ENCODE data around the gene DCK. TPM values are rescaled to one million over a fixed set of nuclear protein-coding genes. Genes with fewer than 3 reads are reported as not detected.

Gene DCK
- total and polyA plus RNA-seq, 2 of the 4 experiments (the other 2 are of a cell fraction) = 7.0 to 8.9 TPM

DNA sequence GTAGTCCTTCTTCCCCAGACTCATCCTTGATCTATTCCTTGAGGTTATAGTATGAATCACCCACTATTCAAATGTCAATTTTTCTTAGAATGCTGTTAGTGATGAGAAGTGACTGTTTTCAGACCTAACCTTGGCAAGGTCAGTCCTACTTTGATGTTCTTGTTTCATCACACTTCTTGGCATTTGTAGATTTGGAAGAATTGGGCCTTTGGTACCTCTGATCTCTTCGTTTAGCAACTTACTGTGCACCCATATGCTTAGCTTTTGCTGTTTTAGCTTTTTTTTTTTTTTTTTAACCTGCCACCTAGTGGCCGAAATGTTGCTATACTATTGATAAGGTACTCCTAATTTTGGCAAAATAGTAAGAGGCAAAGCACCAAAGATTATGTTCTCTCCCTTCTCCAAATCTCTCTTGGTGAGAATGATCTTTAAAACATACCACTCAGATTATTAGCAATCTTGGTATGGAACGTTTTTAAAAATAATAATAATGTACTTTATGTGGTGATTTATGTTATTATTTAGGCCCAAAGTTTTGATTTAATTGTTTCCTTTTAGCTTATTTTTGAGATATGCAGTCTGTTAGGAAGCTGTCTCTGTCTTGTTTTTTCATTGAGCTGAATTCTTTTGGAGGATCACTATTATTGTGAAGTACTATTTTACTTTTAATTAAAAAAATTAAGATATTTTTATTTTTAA lies 16.6 kb downstream of the DCK start (continued):
- no peak for TF ChIP-seq MAZ (IDR thresholded peaks at IDR 0.05; ENCODE audit: borderline replicate concordance, low read depth, low read length)
- TF ChIP-seq FOS (IDR thresholded peaks at IDR 0.05; ENCODE audit: low read depth, low read length) = no peak

DNA sequence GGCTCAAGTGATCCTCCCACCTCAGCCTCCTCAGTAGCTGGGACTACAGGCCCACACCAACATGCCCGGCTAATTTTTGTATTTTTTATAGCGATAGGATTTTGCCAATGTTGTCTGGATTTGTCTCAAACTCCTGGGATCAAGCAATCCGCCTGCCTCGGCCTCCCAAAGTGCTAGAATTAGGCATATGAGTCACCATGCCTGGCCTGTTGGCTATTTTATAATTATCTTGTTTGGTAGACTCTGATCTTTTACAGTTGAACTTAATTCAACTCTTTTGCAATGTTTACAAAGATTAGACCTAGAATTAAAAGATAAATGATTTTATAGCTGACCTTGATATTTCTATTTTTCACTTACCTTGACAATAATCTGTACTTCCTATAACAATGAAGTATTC lies 18.0 kb downstream of the DCK start:
- BruUV-seq (replicated peaks) = no TSS peak
- no peak overlapping the region for H3K14ac ChIP-seq (replicated peaks; ENCODE audit: low read depth, low read length)
- H3K4ac ChIP-seq (ENCODE audit: low read depth, low read length) = no peak overlapping the region
- H3K9me1 ChIP-seq (ENCODE audit: insufficient read depth, low read length) = no peaks in the 10 kb centered on the region
- H2BK5ac ChIP-seq (ENCODE audit: low read depth, low read length, poor library complexity, severe bottlenecking) = no peak overlapping the region
- H4K91ac ChIP-seq (ENCODE audit: insufficient read depth, low read depth, low read length) = no peak overlapping the region
- dilution Hi-C loops (cut with HindIII; ENCODE audit: low sequenced_read_pairs, unreplicated experiment) (no loop called here), intact Hi-C loops (cut with micrococcal nuclease) (no loop called here), in situ Hi-C loops (cut with MboI; ENCODE audit: low sequenced_read_pairs) (no loop called here)
- no peak overlapping the region for H2BK120ac ChIP-seq (ENCODE audit: low read depth, low read length)
- no peak overlapping the region for H2BK15ac ChIP-seq (ENCODE audit: low read depth, low read length)
- H3K79me1 ChIP-seq (ENCODE audit: low read depth in 1 of 2, low read length in 2 of 2) = peaks cover 6 to 30% of the 10 kb centered on the region in 2 experiments; a peak in 3 of 4 replicates
- no peak overlapping the region for H3K4me3 ChIP-seq (ENCODE audit: insufficient read depth, low read depth, low read length)
- peaks cover 8% of the 10 kb centered on the region for H3K4me1 ChIP-seq (ENCODE audit: control insufficient read depth, insufficient read depth, low read length)
- no peak overlapping the region for H4K8ac ChIP-seq (ENCODE audit: low read depth in 2 of 2, low read length in 2 of 2)
- no peaks in the 10 kb centered on the region for H3K9me3 ChIP-seq (ENCODE audit: control insufficient read depth, insufficient read depth, low read length)
- H2AFZ ChIP-seq (replicated peaks; ENCODE audit: low read length, poor library complexity) = no peak overlapping the region
- no peak overlapping the region for H3K23ac ChIP-seq (ENCODE audit: low read depth, low read length)
- CTCF ChIA-PET = interaction anchor here (0.6 kb wide), 1 partner anchor 176 kb away, joined by 3 read pairs; no protein-coding TSS in a partner anchor
- H3K36me3 ChIP-seq (ENCODE audit: control insufficient read depth, insufficient read depth, low read length) = no peaks in the 10 kb centered on the region
- no peak overlapping the region for H3K9ac ChIP-seq (ENCODE audit: low read depth, low read length)
- no peak overlapping the region for H4K5ac ChIP-seq (ENCODE audit: low read depth, low read length)
- H3K4me2 ChIP-seq (ENCODE audit: low read depth, low read length) = no peak overlapping the region
- H4K20me1 ChIP-seq (ENCODE audit: insufficient read depth, low read length) = peaks cover 3% of the 10 kb centered on the region; the same call in 1 of the 2 replicates
- H2AK9ac ChIP-seq (replicated peaks; ENCODE audit: low read depth, low read length, poor library complexity) = no peak overlapping the region
- H3K18ac ChIP-seq (ENCODE audit: low read depth, low read length) = no peak overlapping the region
- H3K27ac ChIP-seq (ENCODE audit: insufficient read depth, low read length) = no peak overlapping the region
- ATAC-seq (ENCODE audit: low read depth) = no peak
- no peak overlapping the region for H2BK20ac ChIP-seq (ENCODE audit: low read depth, low read length)
- H2AK5ac ChIP-seq (ENCODE audit: low read depth, low read length) = no peak overlapping the region
- WGBS, 2 experiments (ENCODE audit: extremely low coverage in 2 of 2, insufficient read length in 1 of 2) = no CpG with 5 or more reads among the region's 4 CpGs
- DNase-seq = no peak
- POLR2A ChIA-PET (ENCODE audit: unreplicated experiment) = no interaction called here
- no peak overlapping the region for H3K56ac ChIP-seq (ENCODE audit: extremely low read depth, insufficient read depth, low read length)
- H3K27me3 ChIP-seq (ENCODE audit: control insufficient read depth, insufficient read depth, low read length) = no peaks in the 10 kb centered on the region
- TF ChIP-seq, protein P1, sequence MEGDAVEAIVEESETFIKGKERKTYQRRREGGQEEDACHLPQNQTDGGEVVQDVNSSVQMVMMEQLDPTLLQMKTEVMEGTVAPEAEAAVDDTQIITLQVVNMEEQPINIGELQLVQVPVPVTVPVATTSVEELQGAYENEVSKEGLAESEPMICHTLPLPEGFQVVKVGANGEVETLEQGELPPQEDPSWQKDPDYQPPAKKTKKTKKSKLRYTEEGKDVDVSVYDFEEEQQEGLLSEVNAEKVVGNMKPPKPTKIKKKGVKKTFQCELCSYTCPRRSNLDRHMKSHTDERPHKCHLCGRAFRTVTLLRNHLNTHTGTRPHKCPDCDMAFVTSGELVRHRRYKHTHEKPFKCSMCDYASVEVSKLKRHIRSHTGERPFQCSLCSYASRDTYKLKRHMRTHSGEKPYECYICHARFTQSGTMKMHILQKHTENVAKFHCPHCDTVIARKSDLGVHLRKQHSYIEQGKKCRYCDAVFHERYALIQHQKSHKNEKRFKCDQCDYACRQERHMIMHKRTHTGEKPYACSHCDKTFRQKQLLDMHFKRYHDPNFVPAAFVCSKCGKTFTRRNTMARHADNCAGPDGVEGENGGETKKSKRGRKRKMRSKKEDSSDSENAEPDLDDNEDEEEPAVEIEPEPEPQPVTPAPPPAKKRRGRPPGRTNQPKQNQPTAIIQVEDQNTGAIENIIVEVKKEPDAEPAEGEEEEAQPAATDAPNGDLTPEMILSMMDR (conservative IDR thresholded peaks at IDR 0.05; ENCODE audit: low read depth, low read length) = no peak
- TF ChIP-seq, protein P2, sequence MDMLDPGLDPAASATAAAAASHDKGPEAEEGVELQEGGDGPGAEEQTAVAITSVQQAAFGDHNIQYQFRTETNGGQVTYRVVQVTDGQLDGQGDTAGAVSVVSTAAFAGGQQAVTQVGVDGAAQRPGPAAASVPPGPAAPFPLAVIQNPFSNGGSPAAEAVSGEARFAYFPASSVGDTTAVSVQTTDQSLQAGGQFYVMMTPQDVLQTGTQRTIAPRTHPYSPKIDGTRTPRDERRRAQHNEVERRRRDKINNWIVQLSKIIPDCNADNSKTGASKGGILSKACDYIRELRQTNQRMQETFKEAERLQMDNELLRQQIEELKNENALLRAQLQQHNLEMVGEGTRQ (IDR thresholded peaks at IDR 0.05; ENCODE audit: low read depth, low read length) = no peak
- TF ChIP-seq RCOR1 (IDR thresholded peaks at IDR 0.05; ENCODE audit: insufficient replicate concordance, low read length) (no peak), MAFK (IDR thresholded peaks at IDR 0.05; ENCODE audit: low read depth, low read length) (no peak), MAZ (IDR thresholded peaks at IDR 0.05; ENCODE audit: borderline replicate concordance, low read depth, low read length) (no peak), NFE2L2 (IDR thresholded peaks at IDR 0.05; ENCODE audit: low read depth, low read length) (no peak), BHLHE40 (IDR thresholded peaks at IDR 0.05; ENCODE audit: low read depth, low read length) (no peak), RFX5 (IDR thresholded peaks at IDR 0.05; ENCODE audit: low read depth, low read length) (no peak), SMC3 (IDR thresholded peaks at IDR 0.05; ENCODE audit: low read depth, low read length) (no peak), RAD21 (IDR thresholded peaks at IDR 0.05; ENCODE audit: low read length) (no peak), MXI1 (IDR thresholded peaks at IDR 0.05; ENCODE audit: borderline replicate concordance, low read depth, low read length) (no peak)
- TF ChIP-seq, protein P3, sequence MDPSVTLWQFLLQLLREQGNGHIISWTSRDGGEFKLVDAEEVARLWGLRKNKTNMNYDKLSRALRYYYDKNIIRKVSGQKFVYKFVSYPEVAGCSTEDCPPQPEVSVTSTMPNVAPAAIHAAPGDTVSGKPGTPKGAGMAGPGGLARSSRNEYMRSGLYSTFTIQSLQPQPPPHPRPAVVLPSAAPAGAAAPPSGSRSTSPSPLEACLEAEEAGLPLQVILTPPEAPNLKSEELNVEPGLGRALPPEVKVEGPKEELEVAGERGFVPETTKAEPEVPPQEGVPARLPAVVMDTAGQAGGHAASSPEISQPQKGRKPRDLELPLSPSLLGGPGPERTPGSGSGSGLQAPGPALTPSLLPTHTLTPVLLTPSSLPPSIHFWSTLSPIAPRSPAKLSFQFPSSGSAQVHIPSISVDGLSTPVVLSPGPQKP (IDR thresholded peaks at IDR 0.05; ENCODE audit: borderline replicate concordance, low read depth, low read length) = no peak
